HepG2 (cell line): ENCODE data around the gene ENO3. TPM values are rescaled to one million over a fixed set of nuclear protein-coding genes. Genes with fewer than 3 reads are reported as not detected.

ENCODE experiments used
- CEBPG ChIP-seq: IDR thresholded peaks from 2 replicates; pipeline ENCODE4 v1.6.1; 2016
- FOXP1 ChIP-seq, 2 experiments: fragments of 450-650 bp in 1 of 2; IDR thresholded peaks; 2 replicates each; pipeline ENCODE4 v1.6.1; 2017 to 2018; ENCODE audit warnings: antibody characterized with exemption in 1 of 2
- HOXD1 ChIP-seq: sonication (generic); formaldehyde crosslinking; IDR thresholded peaks from 2 replicates; pipeline ENCODE4 v1.5.0; 2020; ENCODE audit warnings: missing genetic modification reagents
- KLF12 ChIP-seq: sonication (generic); formaldehyde crosslinking; IDR thresholded peaks from 2 replicates; pipeline ENCODE4 v1.4.0; 2020; ENCODE audit warnings: missing genetic modification reagents, borderline replicate concordance
- MED8 ChIP-seq: sonication (generic); formaldehyde crosslinking; IDR thresholded peaks from 2 replicates; pipeline ENCODE4 v1.8.1; 2023; ENCODE audit warnings: mild to moderate bottlenecking, missing genetic modification reagents; ENCODE audit not compliant: insufficient replicate concordance
- MXD3 ChIP-seq: IDR thresholded peaks from 2 replicates; pipeline ENCODE4 v1.6.1; 2016; ENCODE audit warnings: mild to moderate bottlenecking, missing biosample characterization, missing genetic modification reagents
- MXD4 ChIP-seq: IDR thresholded peaks from 2 replicates; pipeline ENCODE4 v1.6.1; 2016; ENCODE audit warnings: mild to moderate bottlenecking, missing biosample characterization, missing genetic modification reagents
- PHF5A ChIP-seq: IDR thresholded peaks from one replicate; pipeline ENCODE4 v1.6.1; 2018; ENCODE audit warnings: low read depth, missing genetic modification reagents; ENCODE audit not compliant: unreplicated experiment
- SNAPC4 ChIP-seq: sonication (generic); formaldehyde crosslinking; IDR thresholded peaks from 2 replicates; pipeline ENCODE4 v1.4.0; 2020; ENCODE audit warnings: mild to moderate bottlenecking, missing genetic modification reagents
- SP4 ChIP-seq: sonication (generic); formaldehyde crosslinking; IDR thresholded peaks from 2 replicates; pipeline ENCODE4 v1.8.1; 2023; ENCODE audit warnings: mild to moderate bottlenecking, missing genetic modification reagents
- SP5 ChIP-seq: IDR thresholded peaks from 2 replicates; pipeline ENCODE4 v1.6.1; 2016; ENCODE audit warnings: low read depth, borderline replicate concordance
- ZFAT ChIP-seq: sonication (generic); formaldehyde crosslinking; conservative IDR thresholded peaks from 2 replicates; pipeline ENCODE4 v1.8.1; 2023; ENCODE audit warnings: missing genetic modification reagents, inconsistent platforms
- ZIK1 ChIP-seq: sonication (generic); formaldehyde crosslinking; IDR thresholded peaks from 2 replicates; pipeline ENCODE4 v1.5.0; 2020; ENCODE audit warnings: mild to moderate bottlenecking, low read depth, missing genetic modification reagents, borderline replicate concordance
- ZNF121 ChIP-seq: sonication (generic); formaldehyde crosslinking; IDR thresholded peaks from 2 replicates; pipeline ENCODE4 v1.5.0; 2020; ENCODE audit warnings: mild to moderate bottlenecking, missing genetic modification reagents
- ZNF251 ChIP-seq: sonication (generic); formaldehyde crosslinking; IDR thresholded peaks from 2 replicates; pipeline ENCODE4 v1.9.0; 2021; ENCODE audit warnings: mild to moderate bottlenecking, missing genetic modification reagents
- ZNF280D ChIP-seq: sonication (generic); formaldehyde crosslinking; IDR thresholded peaks from 2 replicates; pipeline ENCODE4 v1.5.1; 2020; ENCODE audit warnings: mild to moderate bottlenecking, missing genetic modification reagents
- ZNF354B ChIP-seq: sonication (generic); formaldehyde crosslinking; IDR thresholded peaks from 2 replicates; pipeline ENCODE4 v1.8.0; 2022; ENCODE audit warnings: mild to moderate bottlenecking, missing genetic modification reagents
- ZNF616 ChIP-seq: sonication (generic); formaldehyde crosslinking; IDR thresholded peaks from 2 replicates; pipeline ENCODE4 v1.5.0; 2020; ENCODE audit warnings: low read depth, mild to moderate bottlenecking, missing genetic modification reagents
- ZNF691 ChIP-seq: sonication (generic); formaldehyde crosslinking; IDR thresholded peaks from 2 replicates; pipeline ENCODE4 v1.4.0; 2020; ENCODE audit warnings: missing genetic modification reagents, low read depth, mild to moderate bottlenecking, borderline replicate concordance
- ZNF775 ChIP-seq: sonication (generic); formaldehyde crosslinking; IDR thresholded peaks from 2 replicates; pipeline ENCODE4 v1.4.0; 2020; ENCODE audit warnings: missing genetic modification reagents, mild to moderate bottlenecking, moderate library complexity, borderline replicate concordance
- polyA plus RNA-seq, 8 experiments: library from polyadenylated mRNA; depleted of rRNA in 3 of 8; stranded (reverse) in 7 of 8; unstranded in 1 of 8; fragments of >200 nt; fragmentation: Illumina TruSeq in 4 of 8; extraction: Trizol in 4 of 8; gene quantifications; 2 replicates each; pipeline versions ENCODE4 v1.2.1 to v1.2.3, GENCODE V29; 2011 to 2016; ENCODE audit warnings: low read depth in 4 of 8, missing spikeins in 1 of 8, mixed read lengths in 1 of 8; ENCODE audit not compliant: insufficient read depth in 1 of 8
- total RNA-seq, 5 experiments: library from RNA; depleted of rRNA; stranded (reverse); fragments of >200 nt; fragmentation: Illumina TruSeq; extraction: Trizol; gene quantifications; 2 replicates each; pipeline ENCODE4 v1.2.3, GENCODE V29; 2016; ENCODE audit warnings: low read depth in 1 of 5

ENO3 gene
- total and polyA plus RNA-seq, 2 of the 13 experiments (the other 11 are each of a cell fraction or from before 2014, with no cell fraction given) = 59.8 to 69.8 TPM

GRCh38 chr17:4948166-4948930, 2.6 kb upstream of the ENO3 start, which contains the start of gene PFN1 (continued):
- TF ChIP-seq ZNF280D (CRISPR knock-in tag) (no peak), ZNF251 (CRISPR knock-in tag) (no peak), CEBPG (CRISPR knock-in tag) (peak; percentile 76), ZIK1 (CRISPR knock-in tag) (peak; percentile 52; the same call in 1 of the 2 replicates), ZFAT (0 out of 2 replicates have a peak, but pooled peaks have one; percentile 48), ZNF775 (0 out of 2 replicates have a peak, but pooled peaks have one; percentile 58), MED8 (CRISPR knock-in tag) (no peak), KLF12 (0 out of 2 replicates have a peak, but pooled peaks have one; percentile 58), MXD4 (CRISPR knock-in tag) (peak; percentile 85; the same call in 1 of the 2 replicates), ZNF354B (CRISPR knock-in tag) (0 out of 2 replicates have a peak, but pooled peaks have one; percentile 38), FOXP1 (IDR thresholded peaks at IDR 0.05) (no peak), FOXP1 (CRISPR knock-in tag; IDR thresholded peaks at IDR 0.05) (no peak), HOXD1 (peak; percentile 75), SP5 (CRISPR knock-in tag) (peak; percentile 83), ZNF616 (CRISPR knock-in tag) (peak; percentile 74), SNAPC4 (CRISPR knock-in tag) (peak; percentile 77), SP4 (CRISPR knock-in tag) (peak; percentile 32; the same call in 1 of the 2 replicates), PHF5A (no peak), MXD3 (CRISPR knock-in tag) (peak; percentile 57; the same call in 1 of the 2 replicates), ZNF121 (CRISPR knock-in tag) (no peak), ZNF691 (CRISPR knock-in tag) (0 out of 2 replicates have a peak, but pooled peaks have one; percentile 45)
